Inferior parietal cortex (tissue), 1 donor: ENCODE data around the gene BBS12.

Experiments
- DNase-seq: peaks from one replicate; pipeline ENCODE4 v3.0.0-alpha.2; 2016; ENCODE audit errors: extremely low spot score

BBS12 gene

DNA sequence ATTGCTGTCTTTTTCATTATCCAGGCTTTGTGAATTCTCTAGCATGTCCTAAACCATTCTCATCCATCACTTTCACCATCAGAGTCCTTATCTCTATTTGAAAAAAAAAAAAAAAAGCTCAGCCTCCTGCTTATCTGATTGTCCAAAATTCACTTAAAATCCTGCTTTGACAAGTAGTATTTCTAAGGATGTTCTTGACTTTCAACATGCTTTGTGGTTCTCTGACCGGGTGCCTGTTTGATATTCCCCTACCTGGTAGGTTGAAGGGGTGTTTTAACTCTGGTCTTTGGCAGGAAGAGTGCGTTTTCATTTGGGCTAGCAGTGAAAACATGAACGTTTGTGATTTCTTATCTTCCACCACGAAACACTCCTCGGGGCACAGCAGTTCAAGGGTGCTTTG lies 17.3 kb upstream of the BBS12 start:
- no peak for DNase-seq

DNA sequence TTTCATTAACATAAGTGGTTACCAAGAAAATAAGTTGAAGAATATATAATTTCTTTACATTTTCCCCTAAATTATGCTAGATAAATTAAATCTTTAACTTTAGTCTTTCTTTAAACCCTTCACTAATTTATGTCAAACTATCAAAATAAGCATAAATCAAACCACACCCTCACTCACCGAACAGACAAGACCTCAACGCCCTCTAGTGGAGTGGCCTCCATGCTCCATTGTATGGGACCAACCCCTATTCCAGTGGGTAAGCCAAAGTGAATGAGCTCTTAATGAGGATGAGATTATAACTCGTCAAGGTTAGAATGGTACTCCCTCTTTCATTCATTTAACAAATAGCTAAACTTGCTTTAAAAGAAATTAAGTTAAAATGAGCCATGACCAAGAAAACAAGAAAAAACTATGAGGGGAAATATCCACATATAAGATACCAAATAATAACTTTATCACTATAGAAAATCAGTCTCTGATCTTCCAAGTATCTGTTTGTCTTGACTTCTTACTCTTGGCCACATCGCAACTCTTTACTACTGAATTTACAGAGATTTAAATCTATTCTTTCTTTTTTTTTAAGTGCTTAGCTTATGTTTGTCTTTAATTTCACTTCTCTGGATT lies 15.6 kb upstream of the BBS12 start:
- peak; percentile 74 for DNase-seq

DNA sequence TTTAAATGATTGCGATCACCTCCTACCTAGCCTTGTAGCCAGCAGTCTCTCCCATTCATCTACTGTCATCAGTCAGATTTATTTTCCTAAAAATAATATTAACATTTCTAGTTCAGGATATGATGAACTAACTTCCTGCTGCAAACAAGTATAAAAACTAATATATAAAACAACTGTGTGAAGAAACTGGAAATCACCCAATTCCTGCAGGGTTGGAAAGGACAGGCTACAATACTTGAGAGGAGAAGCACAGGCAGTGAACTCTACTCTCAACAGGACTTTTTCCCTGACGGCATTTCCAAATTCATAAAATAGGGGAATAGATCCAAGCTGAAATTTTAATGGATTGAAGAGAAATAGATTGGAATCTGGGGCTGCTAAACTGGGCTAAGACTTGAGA lies 14.2 kb upstream of the BBS12 start:
- no peak for DNase-seq

DNA sequence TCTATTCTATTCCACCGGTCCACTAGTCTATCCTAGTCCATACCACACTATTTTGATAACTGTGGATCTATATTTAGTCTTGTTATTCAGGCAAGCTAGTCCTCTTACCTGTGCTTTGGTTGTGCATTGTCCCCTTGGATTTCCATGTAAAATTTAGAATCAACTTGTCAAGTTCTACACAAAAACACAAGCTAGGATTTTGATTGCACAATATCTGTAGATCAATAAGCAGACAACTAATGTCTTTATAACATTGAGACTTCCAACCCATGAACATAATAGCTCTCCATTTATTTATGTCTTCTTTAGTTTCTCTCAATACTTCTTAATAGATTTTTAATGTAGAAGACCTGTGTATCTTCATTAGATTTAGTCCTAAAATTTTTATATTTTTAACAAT lies 10.2 kb upstream of the BBS12 start:
- no peak for DNase-seq

DNA sequence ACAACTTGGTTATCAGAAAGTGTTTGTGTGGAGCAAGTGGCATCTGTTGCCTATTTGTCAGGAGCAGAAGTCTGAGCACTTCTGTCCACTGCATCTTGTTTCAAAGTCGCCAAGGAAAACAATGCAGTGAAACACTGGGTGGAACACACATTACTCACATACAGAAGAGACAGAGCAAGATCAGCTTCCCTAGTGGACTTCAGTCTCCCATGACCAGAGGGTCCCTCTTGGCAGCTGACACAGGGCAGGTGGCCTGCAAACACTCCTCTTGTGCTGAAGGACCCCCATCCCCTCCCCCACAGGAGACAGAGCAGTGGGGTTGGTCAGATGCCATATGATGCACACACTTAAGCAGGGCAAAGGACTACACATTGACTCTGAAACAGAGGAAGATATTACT lies 3.6 kb upstream of the BBS12 start:
- no peak for DNase-seq

DNA sequence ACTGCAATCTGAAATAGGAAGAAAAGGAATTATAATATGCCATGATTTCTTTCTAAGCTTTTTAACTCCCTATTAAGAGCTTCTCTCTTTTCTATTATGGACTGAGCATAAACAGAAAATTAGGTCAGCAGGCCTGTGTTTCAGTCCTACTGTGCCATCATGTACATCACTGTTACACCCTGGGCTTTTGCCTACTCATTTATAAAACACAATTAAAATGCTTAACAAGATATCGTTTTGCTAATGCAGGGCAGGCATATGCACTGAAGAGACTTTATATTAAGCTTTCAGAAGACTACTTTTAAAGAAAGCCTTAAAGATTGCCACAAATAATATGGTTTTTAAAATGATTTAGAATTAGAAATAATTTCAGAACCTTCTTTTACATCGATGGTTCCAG lies 828 bp upstream of the BBS12 start:
- peak; percentile 28 for DNase-seq

DNA sequence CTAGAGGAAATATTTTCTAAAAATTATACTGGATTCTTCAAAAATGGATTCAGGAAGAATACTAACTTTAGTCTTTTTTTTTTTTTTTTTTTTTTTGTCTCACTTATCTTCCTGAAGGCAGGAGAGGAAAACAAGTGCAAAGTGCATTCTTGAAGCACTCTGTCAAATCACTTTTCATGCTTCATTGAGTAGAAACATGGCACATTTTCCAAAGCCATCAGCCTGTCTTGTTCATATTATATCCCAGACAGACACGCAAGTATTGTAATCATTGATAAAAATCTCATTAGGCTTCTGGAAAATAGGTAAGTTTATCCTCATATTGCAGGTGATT lies 1.2 kb downstream of the BBS12 start:
- DNase-seq, result no peak

DNA sequence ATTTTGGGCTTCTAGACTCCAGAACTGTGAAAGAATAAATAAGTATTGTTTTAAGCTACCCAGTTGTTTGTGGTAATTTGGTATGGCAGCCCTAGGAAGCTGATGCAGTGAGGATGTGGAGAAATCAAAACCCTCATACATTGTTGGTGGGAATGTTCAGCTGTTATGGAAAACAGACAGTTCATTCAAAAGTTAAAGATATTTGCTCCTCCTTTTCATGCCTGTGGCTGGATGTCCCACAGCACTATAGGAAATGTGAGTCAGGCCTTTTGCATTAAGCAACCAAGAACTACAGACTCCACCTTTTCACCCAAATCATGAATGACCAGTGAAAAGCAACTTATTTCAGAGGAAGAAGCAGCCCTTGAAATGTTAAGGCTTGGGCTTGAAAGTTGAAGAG lies 6.7 kb downstream of the BBS12 start:
- no peak for DNase-seq

DNA sequence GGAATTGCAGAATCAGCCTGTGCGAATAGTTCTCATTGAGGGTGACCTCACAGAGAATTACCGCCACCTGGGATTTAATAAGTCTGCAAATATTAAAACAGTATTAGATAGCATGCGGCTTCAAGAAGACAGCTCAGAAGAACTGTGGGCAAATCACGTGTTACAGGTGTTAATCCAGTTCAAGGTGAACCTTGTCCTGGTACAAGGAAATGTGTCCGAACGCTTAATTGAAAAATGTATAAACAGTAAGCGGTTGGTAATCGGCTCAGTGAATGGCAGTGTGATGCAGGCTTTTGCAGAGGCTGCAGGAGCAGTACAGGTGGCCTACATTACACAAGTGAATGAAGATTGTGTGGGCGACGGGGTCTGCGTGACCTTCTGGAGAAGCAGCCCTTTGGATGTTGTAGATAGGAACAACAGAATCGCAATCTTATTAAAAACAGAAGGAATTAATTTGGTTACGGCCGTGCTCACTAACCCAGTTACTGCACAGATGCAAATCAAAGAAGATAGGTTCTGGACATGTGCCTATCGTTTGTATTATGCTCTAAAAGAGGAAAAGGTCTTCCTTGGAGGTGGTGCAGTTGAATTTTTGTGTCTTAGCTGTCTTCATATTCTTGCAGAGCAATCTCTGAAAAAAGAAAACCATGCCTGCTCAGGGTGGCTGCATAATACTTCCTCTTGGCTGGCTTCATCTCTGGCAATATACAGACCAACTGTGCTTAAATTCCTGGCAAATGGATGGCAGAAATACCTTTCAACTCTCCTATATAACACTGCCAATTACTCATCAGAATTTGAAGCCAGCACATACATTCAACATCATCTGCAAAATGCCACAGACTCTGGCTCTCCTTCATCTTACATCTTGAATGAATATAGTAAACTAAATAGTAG lies 10.7 kb downstream of the BBS12 start:
- DNase-seq, result no peak

DNA sequence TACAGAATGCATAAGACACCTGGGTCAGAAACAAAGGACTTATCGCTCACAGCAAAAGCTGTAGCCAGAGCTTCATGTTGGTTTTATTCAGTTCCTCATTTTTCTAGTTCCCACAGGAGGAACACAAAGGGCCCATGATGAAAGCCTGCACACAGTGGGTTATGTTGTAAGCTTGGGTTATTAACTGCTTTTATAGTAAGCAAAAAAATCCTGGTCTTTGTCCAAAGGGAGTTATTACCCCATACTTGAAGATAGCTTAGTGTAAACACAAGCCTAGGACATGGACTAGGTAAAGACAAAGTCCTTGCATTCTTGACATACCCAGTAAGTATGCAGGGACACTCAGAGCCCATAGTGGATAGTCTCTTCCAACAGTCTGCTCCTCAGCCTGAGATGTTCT lies 11.7 kb downstream of the BBS12 start:
- no peak for DNase-seq

DNA sequence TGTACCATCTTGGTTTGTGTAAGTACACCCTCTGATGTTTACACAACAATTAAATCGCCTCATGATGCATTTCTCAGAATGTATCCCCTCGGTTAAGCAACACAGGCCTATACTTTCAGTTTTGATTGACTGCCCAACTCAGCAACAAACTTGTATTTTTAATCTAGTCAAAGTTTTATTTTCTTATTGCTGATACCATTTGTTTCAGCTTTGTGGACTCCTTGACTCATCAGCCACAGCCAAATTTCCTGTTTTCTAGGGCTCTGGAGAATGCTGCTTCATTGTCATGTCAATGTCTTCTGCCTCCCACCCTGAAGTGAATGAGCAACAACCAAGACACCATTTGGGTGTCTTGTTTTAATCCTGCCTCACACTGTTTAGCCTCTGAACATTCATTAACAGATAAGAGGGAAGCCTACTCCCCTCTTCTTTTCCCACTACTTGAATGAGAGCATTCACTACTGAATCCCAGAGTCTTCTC lies 14.0 kb downstream of the BBS12 start:
- no peak for DNase-seq

DNA sequence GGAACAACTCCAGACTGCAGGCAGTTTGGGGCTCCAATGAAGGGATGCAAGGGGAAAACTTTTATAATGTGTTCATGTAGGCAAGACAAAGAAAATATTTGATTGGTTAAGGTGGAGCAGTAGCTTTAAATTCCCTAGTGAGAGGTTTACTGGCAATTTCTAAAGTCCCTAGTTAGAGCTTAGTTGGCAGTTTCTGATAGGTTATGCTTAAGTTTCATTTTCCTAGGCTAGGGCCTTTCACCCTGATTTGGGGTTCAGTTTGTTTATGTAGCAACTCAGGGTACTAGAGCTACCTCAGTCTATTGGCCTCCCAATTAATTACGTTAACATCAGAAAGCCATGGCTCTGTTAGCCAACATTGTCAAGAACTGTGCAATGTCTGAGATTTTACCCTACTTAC lies 14.6 kb downstream of the BBS12 start:
- DNase-seq, result no peak

DNA sequence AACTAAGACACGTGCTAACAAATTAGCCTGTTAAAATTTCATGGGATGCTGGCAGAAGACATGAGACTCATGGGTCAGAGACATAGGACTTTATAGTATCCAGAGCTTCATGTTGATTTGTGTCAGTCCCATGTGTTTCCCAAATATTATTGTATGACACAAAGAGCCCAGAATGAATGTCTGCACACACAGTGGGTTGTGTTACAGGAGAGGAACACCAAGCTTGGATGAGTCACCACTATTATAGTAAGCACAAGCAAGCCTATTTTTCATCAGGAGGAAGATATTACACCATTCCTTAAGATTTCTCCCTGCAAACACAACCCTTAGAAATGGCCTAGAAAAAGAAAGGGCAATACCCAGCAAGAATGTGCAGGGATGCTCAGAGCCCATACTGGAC lies 15.4 kb downstream of the BBS12 start:
- DNase-seq, result no peak

DNA sequence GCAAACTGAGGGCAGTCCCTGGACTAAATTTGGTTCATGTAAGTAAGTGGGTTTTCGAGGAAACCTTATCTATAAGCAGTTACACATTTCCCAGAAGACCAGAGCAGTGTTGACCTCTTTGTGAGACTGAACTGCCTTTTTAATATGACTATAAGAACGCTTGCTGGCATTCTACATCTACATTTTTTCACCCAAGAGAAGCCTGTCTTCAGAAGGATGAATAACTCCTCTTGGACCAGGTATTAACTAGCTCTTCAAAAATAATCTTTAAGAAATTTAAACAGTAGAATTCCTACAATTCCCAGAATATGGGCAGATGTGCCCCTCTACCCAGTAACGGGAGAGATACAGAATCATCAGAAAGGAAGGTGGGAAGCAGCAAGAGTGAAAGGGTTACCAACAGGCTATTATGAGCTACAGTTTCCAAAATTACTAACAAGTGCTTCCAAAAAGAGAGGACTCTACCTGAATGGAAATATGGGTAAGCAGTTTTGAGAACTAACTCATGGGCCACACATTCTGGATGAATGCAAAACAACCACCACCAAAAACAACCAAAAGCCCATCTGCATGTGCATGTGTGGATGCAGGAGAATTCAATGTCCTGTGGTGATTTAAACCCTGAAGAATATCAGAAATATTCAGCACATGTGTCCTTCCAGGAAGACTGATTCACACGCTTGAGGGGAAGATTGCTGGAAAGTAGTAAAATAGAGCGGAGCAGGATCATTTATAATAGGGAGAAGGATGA lies 17.4 kb downstream of the BBS12 start:
- no peak for DNase-seq

DNA sequence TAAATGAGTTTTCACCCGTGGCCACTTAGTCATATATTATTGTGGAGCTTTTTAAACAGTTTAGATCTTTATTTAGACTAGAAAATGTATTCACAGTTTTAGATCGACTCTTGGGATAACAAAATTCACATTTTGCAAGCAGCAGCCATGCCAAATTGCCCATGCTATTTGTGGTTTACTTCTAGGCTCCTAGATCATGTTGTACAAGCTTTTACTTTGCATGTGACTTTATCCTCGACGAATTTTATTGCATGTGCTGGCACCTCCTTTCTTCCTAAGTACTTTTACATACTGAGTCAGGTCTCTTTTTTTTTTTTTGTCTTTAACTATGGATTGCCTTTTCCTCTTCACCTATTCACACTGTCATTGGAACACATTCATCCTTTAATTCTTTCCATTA lies 23.2 kb downstream of the BBS12 start:
- DNase-seq, result no peak

DNA sequence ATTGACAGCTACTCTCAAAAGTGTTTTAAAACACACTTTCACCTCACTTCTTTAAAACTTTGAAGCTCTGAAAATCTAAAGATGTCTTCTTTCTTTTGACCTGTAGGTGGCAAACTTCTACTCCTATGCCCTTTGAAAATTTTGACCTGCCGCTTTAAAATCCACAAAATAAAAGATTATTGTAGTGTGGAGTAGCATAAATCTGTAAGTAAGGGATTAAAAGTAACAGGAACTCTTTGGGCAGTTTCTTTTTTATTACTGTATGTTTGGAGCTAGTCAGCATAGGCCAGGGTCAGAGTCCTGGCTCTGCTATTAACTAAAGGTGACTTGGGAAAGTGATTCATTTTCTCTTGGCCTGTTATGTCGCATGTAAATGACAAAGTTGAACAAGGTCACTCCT lies 25.5 kb downstream of the BBS12 start:
- peak; percentile 70 for DNase-seq

DNA sequence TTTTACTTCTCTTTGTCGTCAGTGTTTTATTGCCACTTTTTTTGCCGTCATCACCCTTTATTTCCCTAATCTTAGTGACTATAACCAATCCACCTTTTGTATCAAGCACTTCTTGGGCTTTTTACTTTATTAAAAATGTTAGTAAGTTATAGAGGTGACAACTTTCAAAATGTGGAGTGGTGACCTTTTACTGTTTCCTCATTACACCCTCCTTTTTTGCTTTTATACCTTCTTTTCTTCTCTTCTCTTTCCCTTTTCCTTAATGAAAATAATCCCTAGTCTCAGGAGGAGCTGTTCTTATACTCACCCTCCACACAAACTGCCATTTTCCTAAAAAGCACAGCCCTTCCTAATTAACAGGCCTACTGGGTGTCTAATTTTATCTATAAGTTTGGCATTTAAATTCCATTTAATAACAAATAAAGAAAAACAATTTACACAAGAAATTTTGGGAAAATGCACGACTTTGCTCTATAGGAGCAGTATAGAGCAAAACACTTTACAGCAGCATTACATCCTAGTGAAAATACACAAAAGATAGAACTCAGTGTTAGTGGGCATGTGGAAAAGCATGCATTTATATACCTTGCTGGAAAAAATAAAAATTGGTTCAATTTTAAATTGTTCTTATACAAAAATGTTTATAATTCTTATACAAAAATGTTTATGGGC lies 27.3 kb downstream of the BBS12 start:
- no peak for DNase-seq

DNA sequence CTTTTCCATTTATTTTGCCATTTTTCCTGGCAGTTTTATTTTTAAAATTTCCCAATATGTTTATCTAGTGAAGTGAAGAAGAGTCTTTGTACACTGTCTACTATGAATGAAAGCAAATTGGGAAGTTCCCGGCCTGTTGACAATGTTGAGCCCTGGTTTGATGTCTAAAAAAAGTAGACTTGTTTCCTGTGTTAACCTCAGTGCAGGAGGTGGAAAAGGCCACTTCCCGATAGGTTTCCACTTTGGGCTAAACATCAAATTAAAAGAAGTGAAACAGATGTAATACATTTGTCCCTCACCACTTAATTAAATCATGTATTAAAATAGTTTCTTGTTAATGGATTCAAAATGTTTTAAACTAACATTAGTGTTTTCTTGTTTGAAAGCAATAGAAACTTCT lies 30.0 kb downstream of the BBS12 start:
- no peak for DNase-seq

DNA sequence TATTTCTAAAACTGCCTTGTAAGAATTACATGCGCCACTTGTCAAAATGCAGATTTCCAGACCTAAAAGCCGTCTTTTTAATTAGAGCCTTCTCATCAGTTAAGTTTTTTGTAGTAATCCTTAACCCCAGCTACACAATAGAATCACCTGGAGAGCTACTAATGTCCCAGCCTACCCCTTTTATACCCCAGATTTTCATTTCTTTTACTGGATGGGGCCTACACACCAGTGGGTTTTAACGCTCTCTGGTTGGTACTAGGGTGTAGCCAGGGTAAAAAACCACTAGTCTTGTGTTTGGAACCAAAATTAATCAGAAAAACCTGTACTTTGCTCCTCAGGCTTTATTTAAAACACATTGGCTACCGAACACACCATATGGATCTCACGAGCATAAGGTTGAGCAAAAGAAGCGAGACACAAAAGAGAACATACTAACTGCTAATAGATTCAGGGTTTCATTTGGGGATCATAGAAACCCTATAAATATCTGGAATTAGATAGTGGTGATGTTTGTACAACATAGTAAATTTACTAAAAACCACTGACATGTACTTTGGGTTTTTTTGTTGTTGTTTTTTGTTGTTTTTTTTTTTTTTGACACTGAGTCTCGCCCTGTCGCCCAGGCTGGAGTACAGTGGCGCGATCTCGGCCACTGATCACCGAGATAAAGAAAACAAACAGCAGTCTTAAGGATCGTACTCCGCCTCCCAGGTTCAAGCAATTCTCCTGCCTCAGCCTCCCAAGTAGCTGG lies 30.6 kb downstream of the BBS12 start:
- no peak for DNase-seq

DNA sequence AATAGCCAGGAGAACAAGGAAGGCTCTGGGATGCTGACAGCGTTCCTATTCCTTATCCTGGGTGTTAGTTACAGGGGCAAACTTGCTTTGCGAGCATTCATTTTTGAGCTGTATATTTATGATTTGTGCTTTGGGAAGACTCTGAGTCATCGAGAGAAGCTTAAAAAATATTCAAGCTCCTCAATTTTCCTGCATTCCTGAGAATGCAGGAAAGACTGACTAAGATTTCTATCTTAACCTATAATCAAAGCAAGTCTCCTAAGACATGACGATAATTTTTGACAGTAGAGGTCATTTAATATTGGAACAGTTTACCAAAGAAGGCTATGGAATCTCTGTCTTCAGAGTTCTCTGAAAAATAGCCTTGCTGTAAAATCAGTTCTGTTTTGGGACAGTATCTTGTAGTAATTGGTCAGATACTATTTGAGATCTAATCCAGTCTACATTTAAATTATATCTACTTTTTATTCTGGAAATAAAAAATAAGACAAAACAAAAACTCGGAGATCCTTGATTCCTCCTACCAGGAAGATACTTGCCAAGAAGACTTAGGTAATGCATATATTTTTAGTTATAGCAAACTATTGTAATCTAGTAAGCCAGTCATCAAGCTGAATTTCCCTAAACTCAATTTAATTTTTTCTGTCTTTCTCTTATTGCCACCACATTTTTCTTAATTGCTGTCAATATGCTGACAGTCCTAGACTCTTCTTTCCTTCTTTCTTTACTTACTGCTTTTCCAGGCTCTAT lies 31.7 kb downstream of the BBS12 start:
- no peak for DNase-seq

DNA sequence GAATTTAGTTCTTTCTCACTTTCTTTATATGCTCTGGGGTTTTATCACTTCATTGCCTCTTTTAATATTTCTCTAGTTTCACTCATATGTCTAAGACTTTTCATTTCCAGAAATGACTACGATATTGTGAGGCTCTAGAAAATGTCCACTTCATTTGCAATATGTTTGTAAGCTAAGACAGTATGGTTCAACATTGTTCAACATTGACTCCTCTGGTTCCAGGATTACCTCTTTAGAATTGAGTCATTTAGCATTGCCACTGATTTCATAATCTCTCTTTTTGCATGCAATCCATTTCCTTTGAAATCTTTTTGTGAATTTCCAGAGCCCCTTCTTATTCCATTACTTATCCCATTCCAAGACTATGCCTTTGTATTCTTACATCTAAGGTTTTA lies 32.3 kb downstream of the BBS12 start:
- DNase-seq, result no peak
